Dendritic cell treated with granulocyte-macrophage colony-stimulating factor and Interleukin-4, amounts not matched to agents 40 ng/mL and 50 ng/mL, for 4 days (primary cell): ENCODE data around the gene SECISBP2L.
A peak's percentile ranks its signal among the peaks of the same experiment; 100 is the strongest.
"Not testable (repeated sequence)": the region's sequence is repeated elsewhere in the genome, so short reads cannot be mapped to it uniquely, and the experiment has no call there.

Experiments
- H3K27ac Mint-ChIP-seq: one replicate; pipeline ENCODE4 v1.8.0; 2022; ENCODE audit warnings: mild to moderate bottlenecking, mixed read lengths
- H3K27me3 Mint-ChIP-seq: one replicate; pipeline ENCODE4 v1.8.0; 2022; ENCODE audit warnings: mild to moderate bottlenecking, mixed read lengths
- H3K36me3 Mint-ChIP-seq: one replicate; pipeline ENCODE4 v1.8.0; 2022; ENCODE audit warnings: low read depth, mixed read lengths
- H3K4me1 Mint-ChIP-seq: one replicate; pipeline ENCODE4 v1.8.0; 2022; ENCODE audit warnings: low read depth, mixed read lengths
- H3K4me3 Mint-ChIP-seq: one replicate; pipeline ENCODE4 v1.8.0; 2022; ENCODE audit warnings: mild to moderate bottlenecking, moderate library complexity, mixed read lengths
- H3K9me3 Mint-ChIP-seq: one replicate; pipeline ENCODE4 v1.8.0; 2022; ENCODE audit warnings: mixed read lengths
- intact Hi-C: fragments of 100-400 bp; cut with micrococcal nuclease; formaldehyde crosslinking; loops from one replicate; pipeline ENCODE4 v1.15.0; 2022

Gene SECISBP2L

DNA sequence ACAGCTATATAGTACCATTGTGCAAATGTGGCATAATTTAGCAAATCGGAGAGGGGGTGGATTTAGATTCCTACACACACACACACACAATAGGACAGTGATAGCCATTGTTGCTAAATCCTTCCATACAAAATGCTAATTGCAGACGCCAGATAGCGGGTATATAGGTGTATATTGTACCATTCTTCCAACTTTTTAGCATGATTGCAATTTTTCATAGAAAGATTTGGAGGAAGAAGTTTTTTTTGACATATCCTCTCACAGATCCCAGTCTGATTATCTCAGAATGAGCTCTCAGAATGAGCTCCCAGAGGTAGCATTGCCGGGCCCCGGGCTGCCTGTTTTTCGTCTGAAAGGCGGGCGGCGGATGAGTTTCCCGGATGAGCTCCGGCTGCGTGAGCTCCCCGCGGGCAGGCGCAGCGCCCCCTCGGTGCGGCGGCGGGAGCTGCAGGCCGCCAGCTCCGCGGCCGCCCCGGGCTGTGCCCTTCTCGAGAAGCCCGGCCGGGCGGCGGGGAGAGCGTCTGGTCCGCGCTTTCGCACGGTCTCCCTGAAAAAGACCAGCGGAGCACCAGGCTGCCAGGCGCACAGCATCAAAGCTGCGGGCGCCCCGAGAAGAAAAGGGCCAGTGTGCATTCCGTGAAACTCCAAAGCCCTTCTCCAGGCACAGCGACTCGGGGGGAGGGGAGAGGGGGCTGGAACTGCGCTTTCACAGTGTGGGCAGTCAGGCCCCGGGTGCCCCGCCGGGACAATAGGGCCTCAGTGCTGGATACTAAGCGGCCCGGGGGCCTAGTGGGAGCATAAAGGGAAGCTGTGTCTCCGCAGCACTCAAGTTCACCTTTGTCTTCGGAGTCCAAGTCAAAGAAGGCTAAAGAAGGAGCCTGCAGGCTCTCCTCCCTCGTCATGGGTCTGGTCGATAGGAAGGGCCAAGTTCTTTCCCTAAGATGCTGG is 70.5 kb downstream of the SECISBP2L start:
- H3K9me3 Mint-ChIP-seq: no peaks in the 10 kb centered on the region
- H3K36me3 Mint-ChIP-seq: no peaks in the 10 kb centered on the region
- peak overlapping the region; percentile 67 for H3K4me3 Mint-ChIP-seq
- no peak overlapping the region for H3K27ac Mint-ChIP-seq
- peaks cover 26% of the 10 kb centered on the region for H3K27me3 Mint-ChIP-seq
- peaks cover 5% of the 10 kb centered on the region for H3K4me1 Mint-ChIP-seq
- intact Hi-C loops: no loop called here

DNA sequence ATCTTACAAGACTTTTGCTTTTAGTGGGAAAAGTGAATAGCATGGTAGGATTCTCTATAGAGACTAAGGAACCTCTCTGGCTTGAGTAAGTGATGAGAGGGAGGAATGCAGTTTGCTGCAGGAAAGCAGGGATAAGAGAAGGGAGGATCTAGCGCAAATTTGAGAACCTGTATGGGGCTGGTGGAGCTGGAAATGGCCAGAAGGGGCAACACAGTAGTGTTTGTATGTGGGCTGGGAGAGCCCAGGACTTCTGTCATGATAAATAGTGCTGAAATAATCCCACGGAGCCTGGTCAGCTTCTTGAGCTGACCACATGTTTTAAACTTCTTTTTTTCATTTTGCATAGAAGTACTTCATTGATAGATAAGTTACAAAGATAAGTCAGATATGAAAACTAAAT is 71.4 kb downstream of the SECISBP2L start:
- Mint-ChIP-seq H3K27me3 (peaks cover 24% of the 10 kb centered on the region), H3K27ac (no peak overlapping the region), H3K9me3 (no peaks in the 10 kb centered on the region), H3K4me1 (peaks cover 5% of the 10 kb centered on the region), H3K36me3 (no peaks in the 10 kb centered on the region), H3K4me3 (no peak overlapping the region)
- intact Hi-C loops: no loop called here

DNA sequence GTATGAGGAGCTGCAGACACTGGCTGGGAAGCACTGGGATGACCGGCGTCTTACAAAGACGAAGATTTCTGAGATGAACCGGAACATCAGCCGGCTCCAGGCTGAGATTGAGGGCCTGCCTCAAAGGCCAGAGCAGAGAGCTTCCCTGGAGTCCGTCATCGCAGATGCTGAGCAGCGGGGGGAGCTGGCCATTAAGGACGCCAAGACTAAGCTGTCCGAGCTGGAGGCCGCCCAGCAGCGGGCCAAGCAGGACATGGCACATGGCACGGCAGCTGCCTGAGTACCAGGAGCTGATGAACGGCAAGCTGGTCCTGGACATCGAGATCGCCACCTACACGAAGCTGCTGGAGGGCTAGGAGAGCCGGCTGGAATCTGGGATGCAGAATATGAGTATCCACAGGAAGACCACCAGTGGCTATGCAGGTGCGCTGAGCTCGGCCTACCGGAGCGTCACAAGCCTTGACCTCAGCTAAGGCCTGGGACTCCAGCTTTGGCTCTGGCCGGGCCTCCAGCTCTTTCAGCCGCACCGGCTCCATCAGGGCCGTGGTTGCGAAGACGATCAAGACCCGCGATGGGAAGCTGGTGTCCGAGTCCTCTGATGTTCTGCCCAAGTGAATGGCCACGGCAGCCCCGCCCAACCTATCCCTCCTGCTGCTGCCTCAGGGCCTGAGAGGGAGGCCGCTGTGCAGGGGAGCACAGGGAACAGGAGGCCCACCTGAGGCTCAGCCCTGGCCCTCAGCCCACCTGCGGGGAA is 73.3 kb downstream of the SECISBP2L start:
- Mint-ChIP-seq H3K9me3 (no peaks in the 10 kb centered on the region), H3K27ac (no peak overlapping the region), H3K36me3 (no peaks in the 10 kb centered on the region), H3K4me3 (no peak overlapping the region), H3K4me1 (peaks cover 5% of the 10 kb centered on the region), H3K27me3 (peaks cover 23% of the 10 kb centered on the region)
- intact Hi-C loops: no loop called here

DNA sequence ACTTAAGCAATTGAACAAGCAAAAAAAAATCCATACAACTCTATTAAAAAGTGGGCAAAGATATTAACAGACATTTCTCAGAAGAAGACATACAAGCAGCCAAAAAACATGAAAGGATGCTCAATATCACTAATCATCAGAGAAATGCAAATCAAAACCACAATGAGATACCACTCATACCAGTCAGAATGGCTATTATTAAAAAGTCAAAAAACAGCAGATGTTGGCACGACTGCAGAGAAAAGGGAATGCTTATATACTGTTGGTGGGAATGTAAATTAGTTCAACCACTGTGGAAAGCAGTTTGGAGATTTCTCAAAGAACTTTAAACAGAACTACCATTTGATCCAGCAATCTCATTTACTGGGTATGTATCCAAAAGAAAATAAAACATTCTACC is 75.3 kb downstream of the SECISBP2L start:
- H3K36me3 Mint-ChIP-seq, H3K9me3 Mint-ChIP-seq, H3K27ac Mint-ChIP-seq, H3K4me1 Mint-ChIP-seq, intact Hi-C loops, H3K4me3 Mint-ChIP-seq, H3K27me3 Mint-ChIP-seq: not testable (repeated sequence)

DNA sequence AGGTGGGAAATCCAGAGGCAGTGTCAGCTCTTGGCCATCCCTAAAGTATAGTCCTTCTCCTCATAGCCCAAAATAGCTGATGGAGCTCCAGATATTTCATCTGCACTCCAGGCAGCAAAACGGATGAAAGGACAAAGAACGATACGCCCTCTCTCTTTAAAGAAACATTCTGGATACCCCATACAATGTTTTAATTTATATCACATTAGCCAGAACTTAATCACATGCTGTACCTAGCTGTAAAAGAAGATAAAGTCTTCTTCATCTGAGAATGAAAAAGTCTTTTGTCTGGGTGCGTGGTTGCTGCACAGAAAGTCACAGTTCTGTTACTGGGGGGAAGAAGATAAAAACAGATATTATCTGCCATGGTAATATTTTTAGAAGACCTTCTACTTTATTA is 78.2 kb downstream of the SECISBP2L start:
- intact Hi-C loops: loop anchor here (10.0 kb wide), 1 partner anchor 93 kb away; the partner anchor contains the start of gene EID1
- no peaks in the 10 kb centered on the region for H3K9me3 Mint-ChIP-seq
- H3K36me3 Mint-ChIP-seq: no peaks in the 10 kb centered on the region
- no peak overlapping the region for H3K4me3 Mint-ChIP-seq
- H3K27me3 Mint-ChIP-seq: peaks cover 24% of the 10 kb centered on the region
- no peak overlapping the region for H3K27ac Mint-ChIP-seq
- H3K4me1 Mint-ChIP-seq: peaks cover 19% of the 10 kb centered on the region

DNA sequence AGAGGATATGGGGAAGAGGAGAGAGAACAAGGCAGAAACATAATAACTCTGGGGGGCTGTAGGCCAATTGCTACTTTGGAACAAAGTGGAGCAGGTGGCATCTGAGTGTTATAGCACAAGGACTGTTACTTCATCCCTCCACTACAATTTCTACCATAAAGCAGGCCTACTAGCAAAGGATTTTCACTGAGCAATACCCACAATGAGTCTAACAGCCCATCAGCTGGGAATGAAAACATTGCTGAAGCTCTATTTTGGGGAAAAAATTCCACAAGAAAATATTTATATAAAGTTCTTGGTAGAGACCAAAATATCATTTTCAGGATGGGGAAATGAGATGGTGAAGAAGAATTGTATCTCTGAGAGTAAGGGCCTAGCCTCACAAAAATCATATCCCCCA is 78.9 kb downstream of the SECISBP2L start:
- Mint-ChIP-seq H3K4me3 (no peak overlapping the region), H3K36me3 (no peaks in the 10 kb centered on the region), H3K27ac (no peak overlapping the region), H3K4me1 (peaks cover 23% of the 10 kb centered on the region), H3K27me3 (peaks cover 30% of the 10 kb centered on the region), H3K9me3 (no peaks in the 10 kb centered on the region)
- intact Hi-C loops: loop anchor here (10.0 kb wide), 1 partner anchor 93 kb away; the partner anchor contains the start of gene EID1

DNA sequence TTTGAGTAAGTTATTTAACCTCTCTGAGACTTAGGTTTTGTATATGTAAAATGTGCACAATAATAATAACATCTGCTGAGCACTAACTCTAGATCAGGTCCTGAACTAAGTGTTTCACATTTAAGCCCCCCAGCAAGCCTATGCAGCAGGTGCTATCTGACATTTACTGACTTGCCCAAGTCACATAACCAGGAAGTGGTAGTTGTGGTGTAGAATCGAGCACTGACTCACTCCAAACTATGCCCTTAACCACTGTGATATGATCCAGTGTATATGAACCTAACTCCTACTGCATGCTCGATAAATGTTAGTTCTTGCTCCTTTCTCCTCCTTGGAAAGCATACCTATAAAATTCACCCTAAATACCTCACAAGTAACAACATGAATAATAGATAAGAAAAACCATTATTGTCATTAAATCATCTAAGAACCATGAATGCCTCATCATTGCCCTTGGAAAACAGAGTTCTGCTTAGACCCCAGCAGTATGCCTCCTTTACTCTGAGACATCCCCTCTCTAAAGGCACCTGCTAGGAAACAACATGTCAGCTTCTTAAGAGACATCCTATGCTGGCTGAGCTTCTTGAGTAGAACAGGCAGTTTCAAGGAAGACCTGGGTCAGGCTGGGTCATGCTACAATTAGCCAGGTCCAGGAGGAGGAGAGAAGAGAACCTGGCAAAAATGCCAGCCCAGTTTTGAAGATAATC is 79.5 kb downstream of the SECISBP2L start:
- H3K27me3 Mint-ChIP-seq: peaks cover 35% of the 10 kb centered on the region

DNA sequence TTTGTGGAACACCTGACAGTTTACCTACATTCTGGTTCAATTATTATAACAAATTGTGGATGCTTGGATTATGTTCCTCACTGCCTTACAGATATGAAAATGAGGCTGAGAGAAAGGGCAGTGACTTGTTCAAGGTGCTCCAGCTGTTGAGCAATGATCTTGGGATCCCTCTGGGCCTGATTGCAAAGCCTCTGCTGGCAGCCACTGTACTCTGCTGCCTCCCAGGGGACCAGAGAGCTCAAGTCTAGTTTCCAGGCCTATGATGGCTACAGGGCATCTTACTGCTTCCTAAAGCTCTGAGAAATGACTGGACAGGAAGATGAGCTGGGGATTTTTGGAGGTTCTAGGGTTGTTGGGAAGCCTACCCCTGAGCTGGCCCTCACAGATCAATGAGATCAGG is 80.3 kb downstream of the SECISBP2L start:
- no peaks in the 10 kb centered on the region for H3K36me3 Mint-ChIP-seq
- no peak overlapping the region for H3K27ac Mint-ChIP-seq
- H3K4me3 Mint-ChIP-seq: no peak overlapping the region
- H3K9me3 Mint-ChIP-seq: no peaks in the 10 kb centered on the region
- H3K4me1 Mint-ChIP-seq: peaks cover 23% of the 10 kb centered on the region
- intact Hi-C loops: loop anchor here (10.0 kb wide), 1 partner anchor 91 kb away; the partner anchor contains the start of gene EID1
- H3K27me3 Mint-ChIP-seq: peaks cover 41% of the 10 kb centered on the region

More for the DNA sequence above, 79.5 kb downstream of the SECISBP2L start:
- Mint-ChIP-seq H3K36me3 (no peaks in the 10 kb centered on the region), H3K4me1 (peaks cover 23% of the 10 kb centered on the region), H3K9me3 (no peaks in the 10 kb centered on the region), H3K4me3 (no peak overlapping the region), H3K27ac (no peak overlapping the region)
- intact Hi-C loops: loop anchor here (10.0 kb wide), 1 partner anchor 92 kb away; the partner anchor contains the start of gene EID1

DNA sequence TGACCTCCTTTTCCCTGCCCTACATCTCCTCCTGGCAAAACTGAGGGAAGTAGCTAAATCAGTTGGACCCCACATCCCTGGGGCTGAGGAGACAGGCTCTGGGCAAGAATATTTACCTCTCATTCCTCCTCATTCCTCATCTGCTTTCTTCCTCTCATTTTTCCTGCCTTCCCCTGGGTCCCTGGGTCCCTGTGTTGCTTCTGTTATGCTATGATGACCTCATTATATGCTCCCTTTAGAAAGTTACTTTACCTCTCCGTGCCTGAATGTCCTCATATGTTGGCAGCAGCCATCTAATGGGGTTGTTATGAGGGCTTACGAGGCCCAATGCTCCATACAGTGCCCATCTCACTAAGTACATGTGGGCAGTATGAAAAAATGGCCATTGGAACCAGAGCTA is 81.3 kb downstream of the SECISBP2L start:
- Mint-ChIP-seq H3K36me3 (no peaks in the 10 kb centered on the region), H3K4me3 (no peak overlapping the region), H3K27ac (no peak overlapping the region), H3K9me3 (no peaks in the 10 kb centered on the region), H3K27me3 (peaks cover 46% of the 10 kb centered on the region), H3K4me1 (peaks cover 23% of the 10 kb centered on the region)
- intact Hi-C loops: loop anchor here (10.0 kb wide), 1 partner anchor 90 kb away; the partner anchor contains the start of gene EID1

DNA sequence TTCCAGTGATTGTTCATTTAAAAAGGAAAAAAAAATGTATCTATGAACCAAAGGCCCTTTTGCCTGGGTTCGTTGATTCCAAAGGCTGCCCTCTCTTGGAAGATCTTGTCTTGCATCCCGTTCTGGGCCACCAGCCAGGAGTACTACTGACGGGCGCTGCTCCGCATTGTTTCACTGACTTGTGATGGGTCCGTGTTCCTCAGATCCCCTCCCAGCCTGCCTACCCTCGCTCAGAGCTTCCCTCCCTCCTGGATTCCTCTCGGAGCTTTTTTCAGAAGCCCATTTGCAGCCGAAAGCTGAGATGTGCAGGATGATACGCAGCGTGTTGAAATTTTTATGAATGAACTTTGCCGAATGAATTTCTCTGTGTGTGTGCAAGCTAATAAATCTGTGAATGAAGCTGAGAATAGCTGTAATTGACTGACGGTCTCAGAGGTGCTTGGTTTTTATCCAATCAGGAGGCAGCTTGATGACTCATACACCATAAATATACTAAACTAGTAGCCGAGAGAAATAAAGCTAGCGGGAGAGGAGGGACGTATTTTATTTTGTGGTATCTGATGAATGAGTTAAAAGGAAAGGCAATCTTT is 82.6 kb downstream of the SECISBP2L start, which contains the start of gene SHC4:
SHC4 (minus strand) TSS at position 396 of the 590 bp plus-strand sequence. CDS start 904 bp downstream, outside the sequence.
- intact Hi-C loops: loop anchor here (10.0 kb wide), 1 partner anchor 89 kb away; the partner anchor contains the start of gene EID1
- H3K9me3 Mint-ChIP-seq: no peaks in the 10 kb centered on the region
- peaks cover 23% of the 10 kb centered on the region for H3K4me1 Mint-ChIP-seq
- peak within 1 kb of the TSS; percentile 67 for H3K4me3 Mint-ChIP-seq
- H3K27me3 Mint-ChIP-seq: peaks cover 47% of the 10 kb centered on the region
- H3K36me3 Mint-ChIP-seq: no peaks in the 10 kb centered on the region
- no peak within 1 kb of the TSS for H3K27ac Mint-ChIP-seq

DNA sequence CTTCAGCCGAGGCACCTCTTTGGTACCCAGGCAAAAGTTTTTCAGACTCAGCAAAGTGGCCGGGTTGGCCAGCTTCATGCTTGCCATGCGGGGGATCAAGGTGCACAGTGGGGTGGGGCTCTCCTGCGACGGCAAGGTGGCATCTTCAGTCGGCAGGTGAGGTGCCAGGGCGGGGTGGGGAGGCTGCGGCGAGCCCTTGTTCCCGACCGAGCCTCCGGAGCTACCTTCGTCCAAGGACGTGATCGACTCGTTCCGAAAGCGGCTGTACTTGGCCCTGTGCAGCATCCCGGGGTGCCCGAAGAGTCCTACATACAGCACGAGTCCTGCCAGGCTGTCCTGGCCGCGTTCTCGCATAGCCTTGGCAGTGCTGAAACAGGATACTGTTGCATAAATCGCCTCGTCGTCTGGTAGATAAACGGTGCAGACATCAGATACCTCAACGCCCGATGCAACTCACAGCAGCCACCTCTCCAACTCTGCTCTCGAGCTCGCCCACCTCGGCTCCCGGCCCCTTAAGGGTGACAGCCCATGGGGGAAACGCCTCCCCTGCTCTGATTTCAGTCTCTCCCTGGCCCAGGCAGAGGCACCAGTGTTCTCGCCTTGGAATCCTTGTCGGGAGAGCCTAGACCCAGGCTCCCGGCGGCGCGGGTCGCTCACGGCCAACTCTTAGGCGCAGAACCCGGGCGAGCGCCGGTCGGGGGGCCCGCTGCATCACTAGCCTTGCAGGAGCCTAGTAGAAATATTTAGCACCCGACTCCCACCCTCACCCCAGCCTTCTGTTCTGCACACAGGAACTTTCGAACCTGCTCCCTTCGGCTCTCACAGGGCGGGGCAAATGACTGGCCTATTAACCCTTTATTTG is 83.4 kb downstream of the SECISBP2L start:
- Mint-ChIP-seq H3K27ac (no peak overlapping the region), H3K9me3 (no peaks in the 10 kb centered on the region), H3K36me3 (no peaks in the 10 kb centered on the region), H3K27me3 (peaks cover 47% of the 10 kb centered on the region), H3K4me3 (peak overlapping the region; percentile 67), H3K4me1 (peaks cover 23% of the 10 kb centered on the region)
- intact Hi-C loops: loop anchor here (10.0 kb wide), 1 partner anchor 88 kb away; the partner anchor contains the start of gene EID1

DNA sequence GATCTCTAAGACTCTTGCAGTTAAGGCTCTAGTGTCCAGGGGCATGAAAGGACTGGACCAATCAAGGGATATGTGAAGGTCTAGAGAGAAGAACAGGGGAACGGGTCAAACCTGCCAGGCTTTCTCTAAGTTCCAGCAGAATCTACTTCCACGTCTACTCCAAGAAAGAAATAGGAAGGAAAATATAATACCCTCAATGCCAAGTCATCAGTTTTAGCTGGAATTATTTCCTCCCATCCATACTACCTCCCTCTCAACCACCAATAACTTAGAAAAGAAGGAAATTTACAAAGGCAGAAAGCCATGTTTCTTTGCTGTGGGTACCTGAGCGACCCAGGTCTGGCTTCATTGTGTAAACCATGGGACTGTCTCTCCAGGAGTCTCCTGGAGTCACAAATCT is 90.3 kb downstream of the SECISBP2L start:
- no peaks in the 10 kb centered on the region for H3K4me1 Mint-ChIP-seq
- no peaks in the 10 kb centered on the region for H3K36me3 Mint-ChIP-seq
- intact Hi-C loops: no loop called here
- no peaks in the 10 kb centered on the region for H3K9me3 Mint-ChIP-seq
- no peak overlapping the region for H3K27ac Mint-ChIP-seq
- H3K27me3 Mint-ChIP-seq: peaks cover 9% of the 10 kb centered on the region
- H3K4me3 Mint-ChIP-seq: no peak overlapping the region
